Sigmoid colon (tissue), 7 donors: ENCODE measurements around the gene XYLT2. TPM values are rescaled to one million over a fixed set of nuclear protein-coding genes. Genes with fewer than 3 reads are reported as not detected.

Experiments used
- DNase-seq: peaks from one replicate; pipeline ENCODE4 v3.0.0-alpha.2; 2019
- H3K27ac ChIP-seq, 4 donors: fragments of 200-600 bp; sonication (generic); one replicate each; pipeline ENCODE4 v1.5.1; 2016 to 2019; ENCODE audit warnings: mild to moderate bottlenecking in 1 of 4
- H3K27me3 ChIP-seq, 3 donors: fragments of 200-600 bp; sonication (generic); one replicate each; pipeline ENCODE4 v1.5.1; 2019; ENCODE audit warnings: mild to moderate bottlenecking in 1 of 3
- H3K36me3 ChIP-seq, 4 donors: fragments of 200-600 bp; sonication (generic); one replicate each; pipeline ENCODE4 v1.5.1; 2016 to 2019
- H3K4me1 ChIP-seq, 4 donors: fragments of 200-600 bp; sonication (generic); one replicate each; pipeline ENCODE4 v1.5.1; 2017 to 2019
- H3K4me3 ChIP-seq, 4 donors: fragments of 200-600 bp; sonication (generic); one replicate each; pipeline ENCODE4 v1.5.1; 2017 to 2019; ENCODE audit warnings: mild to moderate bottlenecking in 2 of 4, moderate library complexity in 1 of 4
- H3K9me3 ChIP-seq, 4 donors: fragments of 200-600 bp in 3 of 4; sonication (generic) in 3 of 4; one replicate each; pipeline versions ENCODE4 v1.5.1 to v1.6.1; 2013 to 2019
- CTCF ChIP-seq, 4 experiments: fragments of 450-650 bp in 3 of 4; fragments of 200-600 bp in 1 of 4; IDR thresholded peaks; one replicate each; pipeline ENCODE4 v1.5.1; 2016 to 2019; ENCODE audit warnings: antibody characterized with exemption in 4 of 4, mild to moderate bottlenecking in 3 of 4, moderate library complexity in 2 of 4
- EP300 ChIP-seq, 4 donors: sonication (generic); formaldehyde crosslinking; IDR thresholded peaks; one replicate each; pipeline ENCODE4 v1.6.1; 2017; ENCODE audit warnings: antibody characterized with exemption in 4 of 4
- POLR2A ChIP-seq, 2 donors: fragments of 450-650 bp; IDR thresholded peaks; one replicate each; pipeline ENCODE4 v1.6.1; 2016; ENCODE audit warnings: antibody characterized with exemption in 2 of 2, mild to moderate bottlenecking in 2 of 2, moderate library complexity in 2 of 2
- POLR2AphosphoS5 ChIP-seq, 4 donors: sonication (generic); formaldehyde crosslinking; IDR thresholded peaks; one replicate each; pipeline ENCODE4 v1.6.1; 2017; ENCODE audit warnings: antibody characterized with exemption in 4 of 4
- WGBS, 2 donors: extraction: QIAGEN DNeasy Blood & Tissue Kit; methylation state at CpG; one replicate each; pipeline ENCODE4 v1.1.7; 2013; 5-methylcytosine and 5-hydroxymethylcytosine counted together
- intact Hi-C: fragments of 100-400 bp; cut with DNase I; formaldehyde crosslinking; loops from one replicate; pipeline ENCODE4 v1.15.1; 2023
- polyA plus RNA-seq, 3 donors: library from polyadenylated mRNA; stranded (reverse); fragments of 200-250 nt; gene quantifications; one replicate each; pipeline ENCODE4 v1.2.3, GENCODE V29; 2013
- total RNA-seq, 4 donors: library from RNA; depleted of rRNA; stranded (reverse); fragments of >200 nt; gene quantifications; one replicate each; pipeline ENCODE4 v1.1.0, GENCODE V29; 2016
- donor health status: healthy with polysubstance abuse.
- donor health status: Bipolar disorder and iron deficiency.
- donor health status: healthy.

Gene XYLT2
- total and polyA plus RNA-seq, 7 donors = 1.8 to 27.4 (median 16.2) TPM

GRCh38 chr17:50371526-50371925 lies 25.6 kb downstream of the XYLT2 start:
- TF ChIP-seq EP300 (IDR thresholded peaks at IDR 0.05) = no peak
- no peak for TF ChIP-seq CTCF (IDR thresholded peaks at IDR 0.05)
- TF ChIP-seq POLR2A (IDR thresholded peaks at IDR 0.05) = no peak
- no peak for TF ChIP-seq POLR2AphosphoS5 (IDR thresholded peaks at IDR 0.05)
- H3K4me3 ChIP-seq = no peak overlapping the region
- no peak overlapping the region for H3K27ac ChIP-seq
- H3K4me1 ChIP-seq = peaks cover 0 to 22% (median 17%) of the 10 kb centered on the region in 4 donors
- DNase-seq = no peak
- no peaks in the 10 kb centered on the region for H3K9me3 ChIP-seq
- intact Hi-C loops = no loop called here
- H3K36me3 ChIP-seq = peaks cover 16 to 43% (median 33%) of the 10 kb centered on the region in 4 donors
- no peaks in the 10 kb centered on the region for H3K27me3 ChIP-seq
- WGBS, 2 donors = 90 to 95% methylated on average over 2 of the region's 2 CpGs

DNA sequence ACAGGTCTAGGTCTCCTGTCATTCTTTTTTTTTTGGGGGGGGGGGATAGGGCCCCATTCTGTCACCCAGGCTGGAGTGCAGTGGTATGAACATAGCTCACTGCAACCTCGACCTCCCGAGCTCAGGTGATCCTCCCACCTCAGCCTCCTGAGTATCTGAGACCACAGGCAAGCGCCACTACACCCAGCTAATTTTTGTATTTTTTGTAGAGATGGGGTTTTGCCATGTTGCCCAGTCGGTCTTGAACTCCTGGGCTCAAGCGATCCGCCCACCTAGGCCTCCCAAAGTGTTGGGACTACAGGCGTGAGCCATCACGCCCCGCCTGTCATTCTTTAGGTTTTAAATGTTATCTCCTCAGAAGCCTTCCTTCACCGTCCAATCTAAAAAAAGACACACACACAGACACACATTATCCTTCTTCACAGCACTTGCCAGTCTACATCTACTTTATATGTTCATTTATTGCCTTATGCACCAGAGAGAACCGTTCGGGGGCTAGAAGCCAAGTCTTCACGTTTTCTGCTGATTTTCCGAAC lies 26.4 kb downstream of the XYLT2 start:
- H3K27me3 ChIP-seq = no peaks in the 10 kb centered on the region
- peaks cover 0 to 22% (median 17%) of the 10 kb centered on the region in 4 donors for H3K4me1 ChIP-seq
- peak overlapping the region; percentile 84 to 93 (median 90) for H3K27ac ChIP-seq
- peaks cover 16 to 35% (median 27%) of the 10 kb centered on the region in 4 donors for H3K36me3 ChIP-seq
- no peak for DNase-seq
- WGBS, 2 donors = 8 to 20% methylated on average over 14 of the region's 14 CpGs
- no peaks in the 10 kb centered on the region for H3K9me3 ChIP-seq
- intact Hi-C loops = no loop called here
- no peak for TF ChIP-seq CTCF (IDR thresholded peaks at IDR 0.05)
- TF ChIP-seq POLR2AphosphoS5 (IDR thresholded peaks at IDR 0.05) = no peak
- H3K4me3 ChIP-seq = peak overlapping the region; percentile 57 to 77 (median 76)

DNA sequence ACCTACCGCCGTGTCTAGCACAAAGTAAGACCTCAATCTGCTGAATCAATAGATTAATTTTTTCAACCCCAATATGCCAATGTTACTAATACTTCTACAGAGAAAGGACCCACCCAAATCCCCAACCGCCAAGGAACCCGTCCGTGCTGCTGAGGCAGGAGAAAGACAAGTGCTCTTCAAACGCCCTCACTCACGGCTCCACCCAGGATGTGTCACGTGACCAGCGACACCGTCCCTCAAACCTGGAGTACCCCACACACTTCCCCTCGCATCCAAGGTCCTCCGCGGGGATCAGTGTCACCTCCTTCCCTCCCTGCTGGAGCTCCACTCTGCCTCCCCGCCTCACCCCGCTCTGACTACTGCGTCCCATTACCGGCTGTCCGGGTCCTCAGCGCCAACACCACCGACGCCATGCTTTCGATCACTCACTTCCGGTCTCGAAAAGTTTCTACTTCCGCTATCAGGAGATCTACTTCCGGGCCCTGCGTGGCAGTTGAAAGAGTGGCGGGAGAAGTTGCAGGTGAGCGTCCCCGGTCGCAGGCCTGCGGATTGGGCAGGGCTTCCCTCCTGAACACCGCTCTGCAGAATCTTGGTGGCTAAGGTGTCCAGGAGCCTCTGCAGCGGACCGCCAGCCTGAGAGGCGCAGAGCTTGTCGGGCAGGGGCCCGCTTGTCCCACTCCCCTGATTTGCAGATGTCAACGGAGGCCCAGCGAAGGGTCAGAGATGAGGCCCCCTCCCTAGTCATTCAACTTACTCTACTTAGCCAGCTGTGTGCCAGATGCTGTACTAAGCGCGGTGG lies 27.0 kb downstream of the XYLT2 start, which contains the start of the genes EME1 and MRPL27:
EME1 (plus strand) TSS at position 472 of the 799 bp plus-strand sequence. CDS start 1,980 bp downstream, outside the sequence.
MRPL27 (minus strand) TSS at position 427 of the 799 bp plus-strand sequence; CDS start at position 413, 14 bp downstream.
- WGBS, 2 donors = 2% methylated on average over 42 of the region's 42 CpGs
- H3K9me3 ChIP-seq = no peaks in the 10 kb centered on the region
- peak within 1 kb of the TSS; percentile 57 to 77 (median 76) for H3K4me3 ChIP-seq
- TF ChIP-seq EP300 (IDR thresholded peaks at IDR 0.05) (no peak), CTCF (IDR thresholded peaks at IDR 0.05) (no peak), POLR2A (IDR thresholded peaks at IDR 0.05) (peak in 1 of 2 donors; percentile 46), POLR2AphosphoS5 (IDR thresholded peaks at IDR 0.05) (peak; percentile 70 to 81 (median 79))
- H3K27ac ChIP-seq = peak within 1 kb of the TSS; percentile 84 to 93 (median 90)
- H3K4me1 ChIP-seq = peaks cover 0 to 22% (median 17%) of the 10 kb centered on the region in 4 donors
- no peaks in the 10 kb centered on the region for H3K27me3 ChIP-seq
- intact Hi-C loops = no loop called here
- peak; percentile 92 for DNase-seq
- H3K36me3 ChIP-seq = peaks cover 9 to 29% (median 21%) of the 10 kb centered on the region in 4 donors

DNA sequence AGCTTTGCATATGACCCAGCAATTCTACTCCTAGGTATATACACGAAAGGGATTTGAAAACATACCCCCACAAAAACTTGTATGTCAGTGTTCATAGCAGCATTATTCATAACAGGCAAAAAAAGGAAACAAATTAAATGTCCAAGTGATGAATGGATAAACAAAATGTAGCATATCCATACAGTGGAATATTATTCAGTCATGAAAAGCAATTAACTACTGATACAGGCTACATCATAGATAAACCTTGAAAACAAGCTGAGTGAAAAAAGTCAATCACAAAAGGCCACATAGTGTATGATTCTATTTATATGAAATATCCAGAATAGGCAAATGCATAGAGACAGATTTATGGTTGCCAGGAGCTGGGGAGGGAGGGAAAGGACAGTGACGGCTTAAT lies 27.8 kb downstream of the XYLT2 start:
- Histone ChIP-seq H3K4me3 (peak overlapping the region in 1 of 4 donors; percentile 75), H3K4me1 (peaks cover 0 to 22% (median 17%) of the 10 kb centered on the region in 4 donors), H3K27me3 (no peaks in the 10 kb centered on the region), H3K36me3 (peaks cover 9 to 21% (median 14%) of the 10 kb centered on the region in 4 donors), H3K9me3 (no peaks in the 10 kb centered on the region), H3K27ac (no peak overlapping the region)
- 85 to 90% methylated on average over 2 of the region's 2 CpGs for WGBS, 2 donors
- intact Hi-C loops = no loop called here
- TF ChIP-seq EP300 (IDR thresholded peaks at IDR 0.05) (no peak), CTCF (IDR thresholded peaks at IDR 0.05) (no peak), POLR2A (IDR thresholded peaks at IDR 0.05) (no peak), POLR2AphosphoS5 (IDR thresholded peaks at IDR 0.05) (no peak)
- no peak for DNase-seq
